Heart right ventricle (tissue), 16 donors: ENCODE data around the gene ZNF385B. TPM values are rescaled to one million over a fixed set of nuclear protein-coding genes. Genes with fewer than 3 reads are reported as not detected.
"Not testable (repeated sequence)": the region's sequence is repeated elsewhere in the genome, so short reads cannot be mapped to it uniquely, and the experiment has no call there.

Experiments
- ATAC-seq, 8 donors: fragments of 200-7000 bp; cut with Tn5 transposase; one replicate each; pipeline ENCODE4 v1.9.1; 2020; ENCODE audit warnings: mild to moderate bottlenecking in 8 of 8, moderate library complexity in 8 of 8, moderate number of reproducible peaks in 1 of 8
- DNase-seq, 2 donors: peaks; one replicate each; pipeline ENCODE4 v3.0.0-alpha.2; 2020
- H3K27ac ChIP-seq, 10 donors: fragments of 200-600 bp; sonication (generic) in 2 of 10; one replicate each; pipeline versions ENCODE4 v1.5.0 to v1.8.0; 2020 to 2022; ENCODE audit warnings: mild to moderate bottlenecking in 3 of 10
- H3K27me3 ChIP-seq, 7 donors: fragments of 200-600 bp; one replicate each; pipeline ENCODE4 v1.8.0; 2021 to 2022; ENCODE audit warnings: mild to moderate bottlenecking in 2 of 7
- H3K36me3 ChIP-seq, 9 donors: fragments of 200-600 bp; sonication (generic) in 1 of 9; one replicate each; pipeline versions ENCODE4 v1.5.0 to v1.8.0; 2020 to 2022; ENCODE audit warnings: mild to moderate bottlenecking in 2 of 9
- H3K4me1 ChIP-seq, 9 donors: fragments of 200-600 bp; sonication (generic) in 1 of 9; one replicate each; pipeline versions ENCODE4 v1.5.0 to v1.8.0; 2020 to 2022; ENCODE audit warnings: mild to moderate bottlenecking in 4 of 9
- H3K4me3 ChIP-seq, 10 donors: fragments of 200-600 bp; sonication (generic) in 2 of 10; one replicate each; pipeline versions ENCODE4 v1.5.0 to v1.8.0; 2020 to 2022; ENCODE audit warnings: mild to moderate bottlenecking in 7 of 10, moderate library complexity in 2 of 10
- H3K9me3 ChIP-seq, 11 donors: fragments of 200-600 bp in 10 of 11; sonication (generic) in 2 of 11; one replicate each; pipeline versions ENCODE4 v1.5.0 to v1.8.0; 2013 to 2022; ENCODE audit warnings: mild to moderate bottlenecking in 2 of 11, control low read depth in 1 of 11, moderate library complexity in 1 of 11
- CTCF ChIP-seq, 9 donors: fragments of 200-600 bp; sonication (generic) in 2 of 9; IDR thresholded peaks; one replicate each; pipeline versions ENCODE4 v1.5.0 to v1.8.0; 2021 to 2022; ENCODE audit warnings: antibody characterized with exemption in 9 of 9, mild to moderate bottlenecking in 5 of 9, moderate library complexity in 1 of 9
- WGBS, 2 donors: extraction: QIAGEN DNeasy Blood & Tissue Kit; methylation state at CpG; one replicate each; pipeline ENCODE4 v1.1.7; 2013; ENCODE audit warnings: inconsistent platforms in 1 of 2; 5-methylcytosine and 5-hydroxymethylcytosine counted together
- intact Hi-C, 10 donors: fragments of 100-400 bp; cut with DNase I; formaldehyde crosslinking; loops; one replicate each; pipeline versions ENCODE4 v1.11.1 to v1.14.2; 2022
- polyA plus RNA-seq, 2 donors: library from polyadenylated mRNA; stranded (reverse); fragments of 200-250 nt; gene quantifications; one replicate each; pipeline ENCODE4 v1.2.3, GENCODE V29; 2013
- total RNA-seq, 10 donors: library from RNA; stranded (reverse); fragmentation: NEBNext Ultra II Directional in 3 of 10; extraction: Animal tissue kit (Norgen Biotek cat#: 25700) in 3 of 10; gene quantifications; one replicate each; pipeline versions ENCODE4 v1.2.1 to v1.2.4, GENCODE V29; 2021 to 2023
- donor health status: Arrhythmogenic right ventricular cardiomyopathy.
- donor health status: ischemic (EF 13 %, LVEDD 7.1; RV severe dilation, severe dysfunction).
- donor health status: healthy with polysubstance abuse.
- donor health status: DM: no; HTN: yes; CAD: no.
- donor health status: DM: no; HTN: no; CAD: no.
- donor health status: ischemic (EF 25% LVEDD 6.9; RV normal size, moderate dysfunction).
- donor health status: ischemic (EF 25% LVEDD 5.7; RV mildly dilated, moderate dysfunction).
- donor health status: healthy.
- donor health status: DM: yes; HTN: yes; CAD: no.
- donor health status: Ischemic cardiomyopathy.
- donor health status: ischemic (EF 35%, LVEDD 5.7; RV mildly dilated, moderate dysfunction).
- donor health status: nonischemic (EF 11% LVEDD 7.7; RV severe dilation, severe dysfunction).
- donor health status: DM: yes; HTN: yes; CAD: no.
- donor health status: PGD.
- donor health status: ischemic (EF 29% LVEDD 5.4; RV normal size, mild dysfunction).
- donor health status: nonischemic (EF 23%, LVEDD 6.1; RV moderate dilation, normal function).

The ZNF385B gene
- total and polyA plus RNA-seq, 12 donors: 0.19 to 19.7 (median 1.7) TPM

- TF ChIP-seq CTCF (IDR thresholded peaks at IDR 0.05): no peak
- 61 to 63% methylated on average over 6 of the region's 6 CpGs for WGBS, 2 donors
- ATAC-seq: peak in 1 of 8 donors; percentile 33
- Histone ChIP-seq H3K4me3 (no peak overlapping the region), H3K27me3 (no peaks in the 10 kb centered on the region), H3K4me1 (peaks cover 0 to 16% (median 3%) of the 10 kb centered on the region in 9 donors), H3K9me3 (peaks cover 0 to 5% (median 0%) of the 10 kb centered on the region in 11 donors), H3K27ac (peak overlapping the region in 1 of 10 donors; percentile 16), H3K36me3 (no peaks in the 10 kb centered on the region)
- DNase-seq: no peak
- intact Hi-C loops: no loop called here
Measured at GRCh38 chr2:179636100-179636980, 225.1 kb downstream of the ZNF385B start.

- H3K9me3 ChIP-seq, H3K27ac ChIP-seq, H3K36me3 ChIP-seq, H3K4me3 ChIP-seq, DNase-seq, intact Hi-C loops, H3K27me3 ChIP-seq, ATAC-seq, H3K4me1 ChIP-seq: not testable (repeated sequence)
- 55 to 72% methylated on average over 2 of the region's 2 CpGs for whole genome bisulfite sequencing, 2 donors
Measured at GRCh38 chr2:179631769-179632385, 229.5 kb downstream of the ZNF385B start.

DNA sequence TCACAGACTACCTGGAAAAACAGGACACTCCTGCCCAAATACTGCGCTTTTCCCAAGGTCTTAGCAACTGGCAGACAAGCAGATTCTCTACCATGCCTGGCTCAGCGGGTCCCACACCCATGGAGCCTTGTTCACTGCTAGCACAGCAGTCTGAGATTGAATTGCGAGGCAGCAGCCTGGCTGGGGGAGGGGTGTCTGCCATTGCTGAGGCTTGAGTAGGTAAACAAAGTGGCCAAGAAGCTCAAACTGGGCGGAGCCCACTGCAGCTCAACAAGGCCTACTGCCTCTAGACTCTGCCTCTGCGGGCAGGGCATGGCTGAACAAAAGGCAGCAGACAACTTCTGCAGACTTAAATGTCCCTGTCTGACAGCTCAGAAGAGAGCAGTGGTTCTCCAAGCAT is 231.6 kb downstream of the ZNF385B start:
- DNase-seq, H3K9me3 ChIP-seq, H3K4me1 ChIP-seq, H3K36me3 ChIP-seq, intact Hi-C loops, H3K27me3 ChIP-seq, ATAC-seq, H3K27ac ChIP-seq, H3K4me3 ChIP-seq: not testable (repeated sequence)
- WGBS, 2 donors: 83 to 85% methylated on average over 5 of the region's 5 CpGs

DNA sequence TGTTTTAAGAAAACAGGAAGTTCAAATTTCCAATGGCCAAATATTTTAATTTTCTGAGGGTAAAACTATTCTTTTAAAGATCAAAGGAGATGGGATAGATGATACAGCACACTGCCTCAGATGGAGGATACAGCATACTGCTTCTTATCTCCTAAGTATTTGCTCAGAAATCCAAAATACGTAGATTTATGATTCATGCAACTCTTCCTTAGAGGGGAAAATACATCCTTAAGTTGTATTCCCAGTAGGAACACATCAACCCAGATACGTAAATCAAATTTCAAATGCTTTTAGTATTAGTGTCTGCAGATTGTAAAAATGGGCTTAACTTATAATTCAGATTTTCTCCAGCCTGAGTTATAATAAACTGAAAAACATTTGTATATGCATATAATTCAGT is 235.2 kb downstream of the ZNF385B start:
- no peak for TF ChIP-seq CTCF (IDR thresholded peaks at IDR 0.05)
- ATAC-seq (no peak), DNase-seq (no peak)
- Histone ChIP-seq H3K9me3 (no peaks in the 10 kb centered on the region), H3K4me1 (peaks cover 0 to 9% (median 3%) of the 10 kb centered on the region in 9 donors), H3K27me3 (no peaks in the 10 kb centered on the region), H3K27ac (no peak overlapping the region), H3K36me3 (no peaks in the 10 kb centered on the region), H3K4me3 (no peak overlapping the region)
- WGBS, 2 donors: 69 to 80% methylated on average over 2 of the region's 2 CpGs
- intact Hi-C loops: no loop called here

DNA sequence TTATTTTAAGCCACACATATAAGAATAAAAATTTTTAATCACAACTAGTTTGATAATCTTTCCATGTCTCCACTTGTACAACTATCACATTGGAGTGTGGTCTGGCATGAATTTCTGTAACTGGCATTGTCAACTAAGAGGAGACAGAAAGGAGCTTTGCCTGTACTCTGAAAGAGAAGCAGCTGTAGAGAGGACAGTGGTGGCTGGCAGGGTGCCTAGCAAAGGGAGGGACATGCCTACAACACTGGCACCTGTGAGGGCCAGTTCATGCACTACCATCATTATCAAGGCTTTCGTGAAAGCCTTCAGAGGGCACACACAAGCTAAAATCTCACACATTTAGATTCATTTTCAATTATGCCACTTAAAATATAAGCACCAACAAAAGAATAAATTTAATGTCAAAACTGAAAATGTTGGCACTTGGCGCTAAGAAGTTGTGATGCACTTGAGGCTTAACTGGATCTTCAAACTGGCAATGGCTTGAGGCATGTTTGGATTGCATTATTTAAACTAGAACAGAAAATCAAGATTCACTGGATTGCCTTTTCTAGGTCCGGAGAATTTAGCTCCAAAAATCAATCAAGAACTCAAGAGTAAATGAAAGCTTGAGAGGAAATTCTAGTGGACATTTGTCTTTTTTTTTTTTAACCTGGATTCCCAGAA is 238.6 kb downstream of the ZNF385B start:
- intact Hi-C loops: no loop called here
- DNase-seq: peak; percentile 41 to 48
- H3K36me3 ChIP-seq: no peaks in the 10 kb centered on the region
- H3K27me3 ChIP-seq: no peaks in the 10 kb centered on the region
- 74 to 80% methylated on average over 3 of the region's 3 CpGs for WGBS, 2 donors
- peak overlapping the region in 2 of 10 donors; percentile 9 to 13 for H3K27ac ChIP-seq
- H3K4me1 ChIP-seq: peaks cover 0 to 9% (median 3%) of the 10 kb centered on the region in 9 donors
- no peak overlapping the region for H3K4me3 ChIP-seq
- no peak for TF ChIP-seq CTCF (IDR thresholded peaks at IDR 0.05)
- peaks cover 0 to 3% (median 0%) of the 10 kb centered on the region in 11 donors for H3K9me3 ChIP-seq
- peak in 6 of 8 donors; percentile 62 to 90 (median 73) for ATAC-seq
